ENCODE data around the gene VSIR. TPM values are rescaled to one million over a fixed set of nuclear protein-coding genes. Genes with fewer than 3 reads are reported as not detected.

Gene VSIR
- total and polyA plus RNA-seq, 7 donors, result 12.0 to 73.1 (median 40.2) TPM

GRCh38 chr10:71765176-71765904 lies 8.0 kb downstream of the VSIR start:
- TF ChIP-seq POLR2AphosphoS5 (IDR thresholded peaks at IDR 0.05), result peak in 3 of 4 donors; percentile 24 to 53 (median 53)
- no peak for TF ChIP-seq POLR2A (IDR thresholded peaks at IDR 0.05)
- TF ChIP-seq CTCF (IDR thresholded peaks at IDR 0.05), result peak in 2 of 4 experiments; percentile 3 to 31
- TF ChIP-seq EP300 (IDR thresholded peaks at IDR 0.05), result no peak
- H3K4me1 ChIP-seq, result peaks cover 0 to 98% (median 87%) of the 10 kb centered on the region in 4 donors
- H3K9me3 ChIP-seq, result no peaks in the 10 kb centered on the region
- WGBS, 2 donors, result 68 to 71% methylated on average over 8 of the region's 8 CpGs
- H3K27ac ChIP-seq, result peak overlapping the region; percentile 89 to 98 (median 92)
- H3K4me3 ChIP-seq, result no peak overlapping the region
- intact Hi-C loops (cut with DNase I), result loop anchor here (2.0 to 5.0 kb wide), 2 partner anchors 53 to 87 kb away; partner anchors contain the start of gene PSAP
- H3K27me3 ChIP-seq, result no peaks in the 10 kb centered on the region
- peaks cover 0 to 23% (median 12%) of the 10 kb centered on the region in 4 donors for H3K36me3 ChIP-seq
- DNase-seq, result peak; percentile 91

GRCh38 chr10:71763352-71764127 lies 9.8 kb downstream of the VSIR start:
- intact Hi-C loops (cut with DNase I), result loop anchor here (2.0 kb wide), 1 partner anchor 51 kb away; no protein-coding TSS in a partner anchor
- Histone ChIP-seq H3K9me3 (no peaks in the 10 kb centered on the region), H3K4me3 (no peak overlapping the region), H3K27ac (peak overlapping the region; percentile 89 to 98 (median 92)), H3K4me1 (peaks cover 0 to 83% (median 70%) of the 10 kb centered on the region in 4 donors), H3K27me3 (no peaks in the 10 kb centered on the region), H3K36me3 (peaks cover 0 to 32% (median 17%) of the 10 kb centered on the region in 4 donors)
- no peak for DNase-seq
- WGBS, 2 donors, result 76 to 81% methylated on average over 11 of the region's 11 CpGs
- TF ChIP-seq POLR2A (IDR thresholded peaks at IDR 0.05) (no peak), EP300 (IDR thresholded peaks at IDR 0.05) (no peak), POLR2AphosphoS5 (IDR thresholded peaks at IDR 0.05) (no peak), CTCF (IDR thresholded peaks at IDR 0.05) (no peak)

- H3K9me3 ChIP-seq, result no peaks in the 10 kb centered on the region
- H3K4me1 ChIP-seq, result peaks cover 0 to 71% (median 58%) of the 10 kb centered on the region in 4 donors
- no peaks in the 10 kb centered on the region for H3K27me3 ChIP-seq
- H3K27ac ChIP-seq, result peak overlapping the region in 1 of 4 donors; percentile 25
- WGBS, 2 donors, result 91 to 93% methylated on average over 5 of the region's 5 CpGs
- no peak for DNase-seq
- peaks cover 3 to 37% (median 20%) of the 10 kb centered on the region in 4 donors for H3K36me3 ChIP-seq
- TF ChIP-seq EP300 (IDR thresholded peaks at IDR 0.05) (no peak), POLR2AphosphoS5 (IDR thresholded peaks at IDR 0.05) (no peak), POLR2A (IDR thresholded peaks at IDR 0.05) (no peak), CTCF (IDR thresholded peaks at IDR 0.05) (no peak)
- no peak overlapping the region for H3K4me3 ChIP-seq
- intact Hi-C loops (cut with DNase I), result no loop called here
These were observed 11.0 kb downstream of the VSIR start for GRCh38 chr10:71762324-71762723.

GRCh38 chr10:71761541-71762113 lies 11.7 kb downstream of the VSIR start:
- TF ChIP-seq POLR2A (IDR thresholded peaks at IDR 0.05) (no peak), POLR2AphosphoS5 (IDR thresholded peaks at IDR 0.05) (no peak), EP300 (IDR thresholded peaks at IDR 0.05) (no peak), CTCF (IDR thresholded peaks at IDR 0.05) (no peak)
- peaks cover 0 to 65% (median 54%) of the 10 kb centered on the region in 4 donors for H3K4me1 ChIP-seq

More at GRCh38 chr10:71761541-71762113, 11.7 kb downstream of the VSIR start:
- 93 to 94% methylated on average over 26 of the region's 26 CpGs for WGBS, 2 donors
- intact Hi-C loops (cut with DNase I), result no loop called here
- no peak overlapping the region for H3K27ac ChIP-seq
- DNase-seq, result no peak
- H3K27me3 ChIP-seq, result no peaks in the 10 kb centered on the region
- H3K9me3 ChIP-seq, result no peaks in the 10 kb centered on the region
- no peak overlapping the region for H3K4me3 ChIP-seq
- H3K36me3 ChIP-seq, result peaks cover 3 to 37% (median 20%) of the 10 kb centered on the region in 4 donors
